Measurements from ENCODE around the gene ATAD5.
"Not testable (repeated sequence)": the region's sequence is repeated elsewhere in the genome, so short reads cannot be mapped to it uniquely, and the experiment has no call there.

The ATAD5 gene

DNA sequence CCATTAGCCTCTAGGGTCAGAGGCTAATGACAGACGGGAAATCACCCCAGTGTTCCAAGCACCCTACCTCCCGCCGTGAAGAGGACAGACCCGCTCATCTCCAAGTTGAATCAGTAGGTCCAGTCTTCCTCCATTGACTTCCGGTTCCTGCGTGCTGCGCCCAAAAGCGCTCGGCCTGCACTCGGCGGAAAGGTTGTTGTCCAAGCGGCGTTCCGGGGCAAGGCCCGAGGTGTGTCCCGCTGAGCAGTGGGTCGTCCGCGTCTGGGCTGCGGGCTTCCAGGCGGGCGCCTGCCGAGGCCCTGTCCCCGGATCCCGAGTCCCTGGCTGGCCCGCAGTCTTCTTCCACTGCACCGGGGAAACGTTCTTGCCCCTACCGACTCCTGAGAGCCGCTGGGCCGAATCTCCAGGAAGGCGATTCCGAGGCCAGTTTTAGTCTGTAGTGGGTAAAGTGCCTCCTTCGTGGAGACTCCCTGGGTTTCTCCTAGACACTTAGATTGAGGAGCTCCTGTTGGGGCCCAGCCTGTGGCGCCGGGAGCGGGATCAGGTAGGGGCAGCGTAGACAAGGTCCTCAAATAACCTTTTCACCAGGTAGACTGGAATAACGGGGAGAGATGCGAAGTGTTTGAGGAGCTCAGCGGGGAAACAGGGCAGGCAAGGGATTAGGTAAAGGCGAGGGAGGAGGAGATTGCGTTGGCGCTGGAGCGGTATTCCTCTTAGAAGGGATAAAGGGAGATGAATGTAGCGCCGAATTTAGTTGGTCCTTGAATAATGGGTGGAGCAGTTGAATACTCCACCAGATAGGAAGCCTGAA lies 74.5 kb downstream of the ATAD5 start, which contains the start of gene TEFM:
Gene TEFM (minus strand): TSS at position 138 of the 811 bp plus-strand sequence. CDS start 40 bp downstream, at position 98.
- in situ Hi-C loops (cut with MboI; ENCODE audit: low pct_unique_long_range_greater_than_20kb, low sequenced_read_pairs, unreplicated experiment) = no loop called here
- TF ChIP-seq, protein P1, sequence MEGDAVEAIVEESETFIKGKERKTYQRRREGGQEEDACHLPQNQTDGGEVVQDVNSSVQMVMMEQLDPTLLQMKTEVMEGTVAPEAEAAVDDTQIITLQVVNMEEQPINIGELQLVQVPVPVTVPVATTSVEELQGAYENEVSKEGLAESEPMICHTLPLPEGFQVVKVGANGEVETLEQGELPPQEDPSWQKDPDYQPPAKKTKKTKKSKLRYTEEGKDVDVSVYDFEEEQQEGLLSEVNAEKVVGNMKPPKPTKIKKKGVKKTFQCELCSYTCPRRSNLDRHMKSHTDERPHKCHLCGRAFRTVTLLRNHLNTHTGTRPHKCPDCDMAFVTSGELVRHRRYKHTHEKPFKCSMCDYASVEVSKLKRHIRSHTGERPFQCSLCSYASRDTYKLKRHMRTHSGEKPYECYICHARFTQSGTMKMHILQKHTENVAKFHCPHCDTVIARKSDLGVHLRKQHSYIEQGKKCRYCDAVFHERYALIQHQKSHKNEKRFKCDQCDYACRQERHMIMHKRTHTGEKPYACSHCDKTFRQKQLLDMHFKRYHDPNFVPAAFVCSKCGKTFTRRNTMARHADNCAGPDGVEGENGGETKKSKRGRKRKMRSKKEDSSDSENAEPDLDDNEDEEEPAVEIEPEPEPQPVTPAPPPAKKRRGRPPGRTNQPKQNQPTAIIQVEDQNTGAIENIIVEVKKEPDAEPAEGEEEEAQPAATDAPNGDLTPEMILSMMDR (IDR thresholded peaks at IDR 0.05; ENCODE audit: extremely low read depth, insufficient read depth, missing control alignments) = no peak
- peak; percentile 91 for DNase-seq (ENCODE audit: low spot score)

DNA sequence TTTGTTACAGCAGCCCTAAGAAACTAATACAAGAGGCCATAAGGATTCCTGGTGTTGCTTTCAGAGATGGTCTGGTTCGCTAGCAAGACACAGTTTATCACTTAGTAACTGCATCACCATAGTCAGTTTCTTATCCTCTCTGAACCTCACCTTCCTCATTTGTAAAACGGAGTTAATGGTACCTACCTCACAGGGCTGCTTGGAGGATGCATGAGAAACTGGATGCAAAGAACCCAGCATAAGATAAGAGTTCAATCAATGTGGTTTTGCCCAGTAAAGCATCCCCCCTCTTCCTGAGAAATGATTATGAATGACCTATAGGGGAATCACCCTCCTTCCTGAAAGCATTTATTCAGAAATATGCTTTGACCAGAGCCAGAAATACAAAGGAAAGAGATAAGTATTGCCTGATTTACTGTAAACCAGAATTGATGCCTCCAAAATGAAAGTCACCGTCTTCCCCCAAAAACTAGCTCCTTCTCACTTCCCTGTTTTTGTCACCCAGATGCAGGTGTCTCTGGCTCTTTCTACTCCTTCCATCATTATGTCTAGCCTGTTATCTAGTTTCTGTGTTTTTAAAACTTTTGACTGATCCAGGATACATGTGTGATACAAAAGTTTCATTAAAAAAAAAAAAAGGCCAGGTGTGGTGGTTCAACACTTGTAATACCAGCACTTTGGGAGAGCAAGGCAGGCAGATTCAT lies 77.1 kb downstream of the ATAD5 start:
- in situ Hi-C loops (cut with MboI; ENCODE audit: low pct_unique_long_range_greater_than_20kb, low sequenced_read_pairs, unreplicated experiment) = no loop called here
- TF ChIP-seq, protein P1 (IDR thresholded peaks at IDR 0.05; ENCODE audit: extremely low read depth, insufficient read depth, missing control alignments) = no peak
- DNase-seq (ENCODE audit: low spot score) = peak; percentile 37

DNA sequence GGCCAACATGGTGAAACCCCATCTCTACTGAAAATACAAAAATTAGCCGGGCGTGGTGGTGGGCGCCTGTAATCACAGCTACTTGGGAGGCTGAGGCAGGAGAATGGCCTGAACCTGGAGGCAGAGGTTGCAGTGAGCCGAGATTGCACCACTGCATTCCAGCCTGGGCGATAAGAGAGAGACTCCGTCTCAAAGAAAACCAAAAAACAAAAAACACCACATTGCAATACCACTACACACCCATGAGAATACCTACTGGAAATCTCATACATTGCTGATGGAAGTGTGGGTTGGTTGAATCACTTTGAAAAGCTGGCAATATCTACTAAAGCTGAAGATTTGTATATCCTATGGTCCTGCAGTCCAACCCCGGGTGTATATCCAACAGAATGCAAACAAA lies 78.4 kb downstream of the ATAD5 start:
- in situ Hi-C loops (cut with MboI; ENCODE audit: low pct_unique_long_range_greater_than_20kb, low sequenced_read_pairs, unreplicated experiment); DNase-seq (ENCODE audit: low spot score): not testable (repeated sequence)

DNA sequence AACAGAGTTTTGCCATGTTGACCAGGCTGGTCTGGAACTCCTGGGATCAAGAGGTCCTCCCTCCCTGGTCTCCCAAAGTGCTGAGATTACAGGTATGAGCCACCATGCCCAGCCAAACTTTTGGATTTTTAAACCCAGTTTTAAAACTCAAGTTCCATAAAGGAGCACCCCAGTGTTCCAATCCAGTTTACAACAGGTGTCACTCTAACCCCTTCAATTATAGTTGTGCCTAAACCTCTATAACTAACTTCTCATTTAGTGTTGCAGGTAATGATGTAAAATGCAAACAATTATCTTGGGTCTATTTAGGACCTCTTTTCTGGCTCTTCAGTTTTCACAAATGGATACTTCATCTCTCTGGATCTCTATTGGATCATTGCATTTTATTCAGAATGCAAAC lies 82.2 kb downstream of the ATAD5 start:
- in situ Hi-C loops (cut with MboI; ENCODE audit: low pct_unique_long_range_greater_than_20kb, low sequenced_read_pairs, unreplicated experiment) = no loop called here
- TF ChIP-seq, protein P1 (IDR thresholded peaks at IDR 0.05; ENCODE audit: extremely low read depth, insufficient read depth, missing control alignments) = no peak
- DNase-seq (ENCODE audit: low spot score) = no peak

DNA sequence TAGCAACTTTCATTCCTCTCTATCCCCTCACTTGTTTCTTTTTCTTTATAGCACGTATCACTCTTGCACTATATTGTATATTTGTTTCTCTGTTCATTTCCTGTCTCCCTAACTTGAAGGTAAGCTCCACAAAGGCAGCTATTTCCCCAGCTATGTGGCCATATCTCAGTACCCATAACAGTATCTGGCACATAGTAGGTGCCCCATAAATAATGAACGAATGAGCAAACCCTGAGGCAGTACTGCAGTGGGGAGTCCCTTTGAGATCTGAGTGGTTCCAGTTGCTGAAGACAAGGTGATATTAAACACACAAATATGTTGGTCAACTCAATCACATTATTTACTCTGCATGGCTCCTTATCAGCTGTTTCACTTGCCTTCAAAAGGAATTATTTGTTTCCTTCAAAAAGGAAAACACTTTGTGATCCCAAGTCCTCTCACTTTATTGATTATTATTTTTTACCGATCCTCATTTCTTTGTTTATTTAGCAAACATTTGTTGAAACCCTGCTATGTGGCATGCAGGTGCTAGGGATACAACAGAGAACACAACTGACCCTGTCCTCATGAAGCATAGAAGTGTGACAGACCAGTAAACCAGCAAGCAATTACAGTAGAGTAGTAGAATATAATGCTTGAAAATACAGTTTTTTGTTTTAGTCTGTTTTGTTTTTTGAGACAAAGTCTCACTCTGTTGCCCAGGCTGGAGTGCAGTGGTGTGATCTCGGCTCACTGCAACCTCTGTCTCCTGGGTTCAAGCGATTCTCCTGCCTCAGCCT lies 84.3 kb downstream of the ATAD5 start:
- in situ Hi-C loops (cut with MboI; ENCODE audit: low pct_unique_long_range_greater_than_20kb, low sequenced_read_pairs, unreplicated experiment) = no loop called here
- no peak for DNase-seq (ENCODE audit: low spot score)
- TF ChIP-seq, protein P1 (IDR thresholded peaks at IDR 0.05; ENCODE audit: extremely low read depth, insufficient read depth, missing control alignments) = no peak

DNA sequence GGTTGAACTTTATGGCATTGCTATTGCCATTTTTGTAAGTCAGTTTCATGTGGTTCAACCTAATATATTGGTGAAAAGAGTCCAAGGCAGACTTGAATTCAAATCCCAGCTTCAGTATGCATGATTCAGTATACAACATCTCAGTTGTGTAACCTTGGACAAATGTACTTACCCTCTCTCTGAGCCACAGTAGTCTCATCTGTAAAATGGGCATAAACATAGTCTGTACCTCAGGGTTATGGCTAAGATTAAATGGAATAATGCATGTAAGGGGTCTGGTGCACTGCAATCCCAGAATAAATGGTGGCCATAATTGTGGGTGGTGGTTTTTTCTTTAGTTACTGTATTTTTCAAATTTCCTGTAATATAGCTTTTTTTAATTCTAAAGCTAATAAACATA lies 85.3 kb downstream of the ATAD5 start:
- TF ChIP-seq, protein P1 (IDR thresholded peaks at IDR 0.05; ENCODE audit: extremely low read depth, insufficient read depth, missing control alignments) = no peak
- in situ Hi-C loops (cut with MboI; ENCODE audit: low pct_unique_long_range_greater_than_20kb, low sequenced_read_pairs, unreplicated experiment) = no loop called here
- DNase-seq (ENCODE audit: low spot score) = no peak
